Measurements from ENCODE around the gene CCDC27. TPM values are rescaled to one million over a fixed set of nuclear protein-coding genes. Genes with fewer than 3 reads are reported as not detected.

CCDC27 gene
- total RNA-seq, 1 experiment from 2014 or later: not detected

GRCh38 chr1:3767328-3767925 is 15.2 kb downstream of the CCDC27 start:
- H3K36me3 ChIP-seq (ENCODE audit: control insufficient read depth, insufficient read depth, low read length): no peaks in the 10 kb centered on the region
- in situ Hi-C loops (cut with HindIII; ENCODE audit: low pct_unique_long_range_greater_than_20kb, low sequenced_read_pairs) (no loop called here), intact Hi-C loops (cut with micrococcal nuclease; ENCODE audit: unreplicated experiment) (no loop called here)
- no peak overlapping the region for H3K4me3 ChIP-seq (ENCODE audit: low read depth in 2 of 2, low read length in 2 of 2)
- no peak for DNase-seq (ENCODE audit: low read depth, low spot score)
- no peaks in the 10 kb centered on the region for H3K9me3 ChIP-seq (ENCODE audit: control insufficient read depth, insufficient read depth, low read depth, low read length)
- no TSS peak for BruUV-seq (replicated peaks)
- peaks cover 8% of the 10 kb centered on the region for H3K4me1 ChIP-seq (ENCODE audit: control insufficient read depth, insufficient read depth, low read length)
- ChIA-PET CTCF (no interaction called here), POLR2A (interaction anchor here (0.6 kb wide), 2 partner anchors 10 to 73 kb away, joined by 3 to 9 read pairs; no protein-coding TSS in a partner anchor)
- TF ChIP-seq TCF7L2 (IDR thresholded peaks at IDR 0.05; ENCODE audit: low read depth, low read length) (no peak), POLR2AphosphoS5 (IDR thresholded peaks at IDR 0.05; ENCODE audit: low read depth, low read length) (no peak), CTCF (IDR thresholded peaks at IDR 0.05) (no peak), REST (IDR thresholded peaks at IDR 0.05; ENCODE audit: insufficient read depth in 1 of 2, low read depth in 2 of 2, low read length in 1 of 2) (no peak), SIN3A (IDR thresholded peaks at IDR 0.05; ENCODE audit: borderline replicate concordance, insufficient read depth, low read depth, low read length) (no peak)
- ATAC-seq: no peak
- no peak overlapping the region for H3K27ac ChIP-seq (ENCODE audit: low read length)
- H3K27me3 ChIP-seq (ENCODE audit: control insufficient read depth, insufficient read depth, low read length): no peaks in the 10 kb centered on the region

GRCh38 chr1:3768811-3769390 is 16.7 kb downstream of the CCDC27 start:
- DNase-seq (ENCODE audit: low read depth, low spot score): no peak
- Histone ChIP-seq H3K4me1 (ENCODE audit: control insufficient read depth, insufficient read depth, low read length) (peaks cover 16% of the 10 kb centered on the region), H3K27ac (ENCODE audit: low read length) (no peak overlapping the region), H3K9me3 (ENCODE audit: control insufficient read depth, insufficient read depth, low read depth, low read length) (no peaks in the 10 kb centered on the region), H3K4me3 (ENCODE audit: low read depth in 2 of 2, low read length in 2 of 2) (no peak overlapping the region), H3K27me3 (ENCODE audit: control insufficient read depth, insufficient read depth, low read length) (no peaks in the 10 kb centered on the region), H3K36me3 (ENCODE audit: control insufficient read depth, insufficient read depth, low read length) (no peaks in the 10 kb centered on the region)
- TF ChIP-seq CTCF (IDR thresholded peaks at IDR 0.05) (no peak), POLR2AphosphoS5 (IDR thresholded peaks at IDR 0.05; ENCODE audit: low read depth, low read length) (no peak), TCF7L2 (IDR thresholded peaks at IDR 0.05; ENCODE audit: low read depth, low read length) (no peak), SIN3A (IDR thresholded peaks at IDR 0.05; ENCODE audit: borderline replicate concordance, insufficient read depth, low read depth, low read length) (no peak), REST (IDR thresholded peaks at IDR 0.05; ENCODE audit: insufficient read depth in 1 of 2, low read depth in 2 of 2, low read length in 1 of 2) (no peak)
- no peak for ATAC-seq
- in situ Hi-C loops (cut with HindIII; ENCODE audit: low pct_unique_long_range_greater_than_20kb, low sequenced_read_pairs): no loop called here
- BruUV-seq (replicated peaks): no TSS peak
- CTCF ChIA-PET: no interaction called here
- intact Hi-C loops (cut with micrococcal nuclease; ENCODE audit: unreplicated experiment): no loop called here
- POLR2A ChIA-PET: no interaction called here
